ENCODE results near the gene VEGFC.

VEGFC gene

GRCh38 chr4:176799653-176800052 is 6.9 kb upstream of the VEGFC start:
- CTCF ChIA-PET, result no interaction called here
- TF ChIP-seq HDGF (IDR thresholded peaks at IDR 0.05; ENCODE audit: borderline replicate concordance) (no peak), PKNOX1 (IDR thresholded peaks at IDR 0.05) (no peak), L3MBTL2 (conservative IDR thresholded peaks at IDR 0.05) (no peak), SUZ12 (IDR thresholded peaks at IDR 0.05) (no peak), FOXA1 (IDR thresholded peaks at IDR 0.05) (no peak)
- POLR2A ChIA-PET, result no interaction called here
- no peak for DNase-seq (ENCODE audit: extremely low spot score)

DNA sequence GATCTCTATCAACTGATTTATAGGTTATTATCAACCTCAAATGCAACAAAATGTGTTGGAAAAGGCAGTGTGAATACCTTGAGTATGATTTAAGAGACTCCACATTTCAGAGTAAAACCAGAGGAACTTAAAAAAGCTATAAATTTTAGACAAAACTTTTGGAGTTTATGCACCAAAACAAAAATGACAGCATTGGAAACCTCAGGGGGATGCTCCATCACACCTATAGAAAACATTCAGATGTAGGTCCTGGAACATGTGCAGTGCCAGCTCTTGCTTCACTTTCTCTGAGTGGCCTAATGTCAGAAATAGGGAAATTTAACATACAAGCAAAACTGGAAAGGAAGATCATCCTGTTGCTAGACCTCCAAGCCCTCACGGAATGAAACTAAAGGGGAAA is 5.8 kb upstream of the VEGFC start:
- ChIA-PET CTCF (no interaction called here), POLR2A (no interaction called here)
- no peak for DNase-seq (ENCODE audit: extremely low spot score)
- TF ChIP-seq NFRKB (IDR thresholded peaks at IDR 0.05), result no peak
- TF ChIP-seq CTBP1 (IDR thresholded peaks at IDR 0.05; ENCODE audit: borderline replicate concordance), result no peak
- TF ChIP-seq FOXA1 (IDR thresholded peaks at IDR 0.05), result no peak
- no peak for TF ChIP-seq SUZ12 (IDR thresholded peaks at IDR 0.05)
- no peak for TF ChIP-seq SP1 (IDR thresholded peaks at IDR 0.05)
- no peak for TF ChIP-seq ARNT (IDR thresholded peaks at IDR 0.05)
- no peak for TF ChIP-seq FOXM1 (IDR thresholded peaks at IDR 0.05; ENCODE audit: borderline replicate concordance)
- no peak for TF ChIP-seq PKNOX1 (IDR thresholded peaks at IDR 0.05)
- TF ChIP-seq ELF4 (IDR thresholded peaks at IDR 0.05), result no peak
- no peak for TF ChIP-seq TARDBP (IDR thresholded peaks at IDR 0.05)
- no peak for TF ChIP-seq FOXK2 (IDR thresholded peaks at IDR 0.05)
- no peak for TF ChIP-seq ZNF384 (IDR thresholded peaks at IDR 0.05)
- no peak for TF ChIP-seq BHLHE40 (IDR thresholded peaks at IDR 0.05; ENCODE audit: borderline replicate concordance)

DNA sequence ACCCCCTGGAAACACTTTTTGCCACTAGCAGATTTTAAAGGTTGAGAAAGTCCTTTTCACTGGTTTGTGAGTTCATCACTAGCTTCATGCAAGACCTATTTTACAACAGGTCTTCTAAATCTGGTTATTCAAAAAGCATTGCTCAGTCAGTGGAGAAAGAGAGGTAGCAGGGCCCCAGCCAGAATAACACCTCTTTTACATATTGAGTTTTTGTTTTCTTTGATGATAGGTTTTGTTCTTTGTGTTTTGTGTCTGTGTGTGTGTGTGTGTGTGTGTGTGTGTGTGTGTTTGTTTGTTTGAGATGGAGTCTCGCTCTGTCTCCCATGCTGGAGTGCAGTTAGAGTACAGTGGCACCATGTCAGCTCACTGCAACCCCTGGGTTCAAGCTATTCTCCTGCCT is 2.7 kb upstream of the VEGFC start:
- POLR2A ChIA-PET, result no interaction called here

GRCh38 chr4:176794651-176795050 is 1.9 kb upstream of the VEGFC start:
- TF ChIP-seq CTBP1 (IDR thresholded peaks at IDR 0.05; ENCODE audit: borderline replicate concordance), result no peak
- no peak for TF ChIP-seq FOXM1 (IDR thresholded peaks at IDR 0.05; ENCODE audit: borderline replicate concordance)
- TF ChIP-seq L3MBTL2 (conservative IDR thresholded peaks at IDR 0.05), result no peak
- no peak for TF ChIP-seq FOXA1 (IDR thresholded peaks at IDR 0.05)
- no peak for DNase-seq (ENCODE audit: extremely low spot score)
- ChIA-PET POLR2A (no interaction called here), CTCF (no interaction called here)

More for the DNA sequence above, 2.7 kb upstream of the VEGFC start:
- CTCF ChIA-PET, result no interaction called here
- DNase-seq (ENCODE audit: extremely low spot score), result no peak
- TF ChIP-seq SP1 (IDR thresholded peaks at IDR 0.05) (no peak), LEF1 (IDR thresholded peaks at IDR 0.05; ENCODE audit: borderline replicate concordance) (no peak), SUZ12 (IDR thresholded peaks at IDR 0.05) (no peak), FOXA1 (IDR thresholded peaks at IDR 0.05) (no peak), PKNOX1 (IDR thresholded peaks at IDR 0.05) (no peak), CTBP1 (IDR thresholded peaks at IDR 0.05; ENCODE audit: borderline replicate concordance) (no peak), FOXM1 (IDR thresholded peaks at IDR 0.05; ENCODE audit: borderline replicate concordance) (no peak), HDGF (IDR thresholded peaks at IDR 0.05; ENCODE audit: borderline replicate concordance) (no peak), FOXK2 (IDR thresholded peaks at IDR 0.05) (no peak), ELF4 (IDR thresholded peaks at IDR 0.05) (no peak), ZNF384 (IDR thresholded peaks at IDR 0.05) (no peak), BHLHE40 (IDR thresholded peaks at IDR 0.05; ENCODE audit: borderline replicate concordance) (no peak), NFRKB (IDR thresholded peaks at IDR 0.05) (no peak), L3MBTL2 (conservative IDR thresholded peaks at IDR 0.05) (no peak), TARDBP (IDR thresholded peaks at IDR 0.05) (no peak), ARNT (IDR thresholded peaks at IDR 0.05) (no peak)

- no peak for DNase-seq (ENCODE audit: extremely low spot score)
- POLR2A ChIA-PET, result no interaction called here
- TF ChIP-seq ZNF384 (IDR thresholded peaks at IDR 0.05), result no peak
- no peak for TF ChIP-seq ELF4 (IDR thresholded peaks at IDR 0.05)
- no peak for TF ChIP-seq SP1 (IDR thresholded peaks at IDR 0.05)
- no peak for TF ChIP-seq CTBP1 (IDR thresholded peaks at IDR 0.05; ENCODE audit: borderline replicate concordance)
- no peak for TF ChIP-seq HDGF (IDR thresholded peaks at IDR 0.05; ENCODE audit: borderline replicate concordance)
- no peak for TF ChIP-seq LEF1 (IDR thresholded peaks at IDR 0.05; ENCODE audit: borderline replicate concordance)
- no peak for TF ChIP-seq L3MBTL2 (conservative IDR thresholded peaks at IDR 0.05)
- TF ChIP-seq TARDBP (IDR thresholded peaks at IDR 0.05), result no peak
- no peak for TF ChIP-seq SUZ12 (IDR thresholded peaks at IDR 0.05)
- no peak for TF ChIP-seq ARNT (IDR thresholded peaks at IDR 0.05)
- TF ChIP-seq PKNOX1 (IDR thresholded peaks at IDR 0.05), result no peak
- CTCF ChIA-PET, result no interaction called here
These were observed 1.4 kb upstream of the VEGFC start for GRCh38 chr4:176794151-176794550.

DNA sequence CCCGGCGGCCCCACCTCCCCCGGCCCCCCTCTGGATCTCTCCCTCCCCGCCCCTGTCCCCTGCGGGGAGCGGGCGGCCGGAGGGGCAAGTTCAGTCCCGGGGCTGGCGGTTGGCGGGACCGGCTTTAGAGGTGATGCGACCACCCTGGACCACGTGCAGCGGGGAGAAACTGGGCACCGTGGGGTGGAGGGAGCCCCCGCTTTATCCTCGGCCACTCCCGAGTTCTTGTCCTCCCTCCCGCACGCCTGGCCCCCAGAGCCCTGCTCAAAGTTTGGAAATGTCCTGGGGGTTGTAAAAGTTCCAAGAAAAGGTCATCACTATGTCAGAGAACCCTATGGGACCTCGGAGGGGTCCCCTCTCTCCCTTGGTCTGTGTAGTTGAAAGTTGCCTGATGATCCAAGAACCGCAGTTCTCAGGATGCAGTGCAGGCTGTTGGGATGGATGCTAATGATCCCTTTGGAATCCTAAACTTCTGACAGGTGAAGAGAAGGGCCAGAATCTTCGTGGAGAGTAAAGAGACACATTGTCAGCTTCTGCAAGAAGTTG is 411 bp upstream of the VEGFC start:
- CTCF ChIA-PET, result interaction anchor here (0.7 to 2.0 kb wide), 2 partner anchors 222 to 254 kb away, joined by 4 to 15 read pairs; no protein-coding TSS in a partner anchor
- no peak for TF ChIP-seq NFRKB (IDR thresholded peaks at IDR 0.05)
- no peak for TF ChIP-seq ARNT (IDR thresholded peaks at IDR 0.05)
- no peak for TF ChIP-seq ELF4 (IDR thresholded peaks at IDR 0.05)
- no peak for TF ChIP-seq SP1 (IDR thresholded peaks at IDR 0.05)
- TF ChIP-seq SUZ12 (IDR thresholded peaks at IDR 0.05), result no peak
- TF ChIP-seq LEF1 (IDR thresholded peaks at IDR 0.05; ENCODE audit: borderline replicate concordance), result no peak
- TF ChIP-seq HDGF (IDR thresholded peaks at IDR 0.05; ENCODE audit: borderline replicate concordance), result no peak
- TF ChIP-seq TARDBP (IDR thresholded peaks at IDR 0.05), result no peak
- no peak for TF ChIP-seq BHLHE40 (IDR thresholded peaks at IDR 0.05; ENCODE audit: borderline replicate concordance)
- TF ChIP-seq ZNF384 (IDR thresholded peaks at IDR 0.05), result no peak
- TF ChIP-seq FOXK2 (IDR thresholded peaks at IDR 0.05), result no peak
- no peak for TF ChIP-seq FOXA1 (IDR thresholded peaks at IDR 0.05)
- TF ChIP-seq L3MBTL2 (conservative IDR thresholded peaks at IDR 0.05), result no peak; the same call in 1 of the 2 replicates
- no peak for TF ChIP-seq FOXM1 (IDR thresholded peaks at IDR 0.05; ENCODE audit: borderline replicate concordance)
- TF ChIP-seq PKNOX1 (IDR thresholded peaks at IDR 0.05), result no peak
- no peak for TF ChIP-seq CTBP1 (IDR thresholded peaks at IDR 0.05; ENCODE audit: borderline replicate concordance)
- POLR2A ChIA-PET, result interaction anchor here (0.9 kb wide), 1 partner anchor 649 kb away, joined by 4 read pairs; the partner anchor contains the start of gene AGA

More for the DNA sequence above, 411 bp upstream of the VEGFC start:
- no peak for DNase-seq (ENCODE audit: extremely low spot score)
